HepG2 (cell line): Measurements from ENCODE around the gene ZNF37A. TPM values are rescaled to one million over a fixed set of nuclear protein-coding genes. Genes with fewer than 3 reads are reported as not detected.

Experiments used
- ATAC-seq: fragments of 200-7000 bp; cut with Tn5 transposase; 3 replicates; pipeline ENCODE4 v1.9.1; 2020; ENCODE audit warnings: mild to moderate bottlenecking, moderate library complexity
- BruUV-seq: library from RNA; stranded (reverse); fragments of 400-500 nt; replicated peaks from 2 replicates; lab custom pipeline; 2021; lab: Mats Ljungman, UMichigan
- CTCF ChIA-PET: fragments of 300-600 bp; formaldehyde crosslinking; extraction: SDS; loops from one replicate; lab custom pipeline; 2021; ENCODE audit warnings: low total read pairs, inconsistent platforms, low intra/inter-chr PET ratio; lab: Yijun Ruan, JAX
- POLR2A ChIA-PET: fragments of 350-600 bp; sonication (Branson Sonifier 250); formaldehyde crosslinking; loops from one replicate; lab custom pipeline; 2020; ENCODE audit warnings: antibody characterized with exemption, inconsistent platforms; lab: Yijun Ruan, JAX
- DNase-seq: peaks from one replicate; pipeline ENCODE4 v3.0.0-alpha.2; 2015; ENCODE audit warnings: low spot score
- FAIRE-seq: peaks from 3 replicates; lab custom pipeline; 2011; peaks lifted over from hg19 to GRCh38; lab: Jason Lieb, UNC
- H2AFZ ChIP-seq: one replicate; pipeline ENCODE4 v1.6.1; 2011; ENCODE audit warnings: low read length, inconsistent platforms
- H3K27ac ChIP-seq: fragments of 300-600 bp; 3 replicates; pipeline ENCODE4 v1.8.0; 2011; ENCODE audit warnings: mixed run types, mild to moderate bottlenecking, mixed read lengths, low read length, inconsistent platforms; ENCODE audit not compliant: insufficient read depth; ENCODE audit errors: extremely low read length
- H3K27me3 ChIP-seq, 2 experiments: fragments of 200-600 bp in 1 of 2; 2 replicates in 1 of 2; 3 replicates in 1 of 2; pipeline versions ENCODE4 v1.6.0 to v1.8.0; 2011; ENCODE audit warnings: low read length in 2 of 2, mild to moderate bottlenecking in 2 of 2, moderate library complexity in 2 of 2, inconsistent platforms in 1 of 2; ENCODE audit not compliant: insufficient read depth in 2 of 2, control insufficient read depth in 1 of 2
- H3K36me3 ChIP-seq, 2 experiments: fragments of 200-600 bp in 1 of 2; replicated peaks in 1 of 2; 2 replicates in 1 of 2; 3 replicates in 1 of 2; pipeline versions ENCODE4 v1.5.1 to v1.8.0; 2011; ENCODE audit warnings: low read length in 2 of 2, inconsistent platforms in 1 of 2; ENCODE audit not compliant: insufficient read depth in 2 of 2, control insufficient read depth in 1 of 2
- H3K4me1 ChIP-seq: 2 replicates; pipeline ENCODE4 v1.5.1; 2012; ENCODE audit warnings: low read length, inconsistent platforms; ENCODE audit not compliant: insufficient read depth
- H3K4me2 ChIP-seq: 2 replicates; pipeline ENCODE4 v1.6.0; 2011; ENCODE audit warnings: low read depth, low read length, inconsistent platforms
- H3K4me3 ChIP-seq, 3 experiments: fragments of 200-600 bp in 1 of 3; sonication (generic), shearing (Covaris generic) in 1 of 3; replicated peaks in 1 of 3; 2 replicates each; pipeline ENCODE4 v1.5.1; 2011 to 2016; ENCODE audit warnings: low read length in 3 of 3, inconsistent platforms in 2 of 3, low read depth in 2 of 3, mild to moderate bottlenecking in 2 of 3, control low read depth in 1 of 3, mixed read lengths in 1 of 3; ENCODE audit not compliant: insufficient read depth in 1 of 3
- H3K79me2 ChIP-seq: one replicate; pipeline ENCODE4 v1.6.1; 2011; ENCODE audit warnings: low read length, inconsistent platforms; ENCODE audit not compliant: insufficient read depth
- H3K9ac ChIP-seq: 2 replicates; pipeline ENCODE4 v1.6.0; 2011; ENCODE audit warnings: mild to moderate bottlenecking, low read depth, low read length, inconsistent platforms; ENCODE audit not compliant: insufficient read depth
- H3K9me3 ChIP-seq: 2 replicates; pipeline ENCODE4 v1.5.1; 2012; ENCODE audit warnings: mild to moderate bottlenecking, low read length
- H4K20me1 ChIP-seq: 2 replicates; pipeline ENCODE4 v1.6.0; 2011; ENCODE audit warnings: inconsistent platforms, mild to moderate bottlenecking, low read length, moderate library complexity; ENCODE audit not compliant: insufficient read depth
- FOXJ3 ChIP-seq: sonication (generic); formaldehyde crosslinking; IDR thresholded peaks from 2 replicates; pipeline ENCODE4 v1.4.0; 2020; ENCODE audit warnings: missing genetic modification reagents, mild to moderate bottlenecking, borderline replicate concordance
- IKZF4 ChIP-seq: sonication (generic); formaldehyde crosslinking; IDR thresholded peaks from 2 replicates; pipeline ENCODE4 v1.5.1; 2020; ENCODE audit warnings: borderline replicate concordance, mild to moderate bottlenecking, low read depth, missing genetic modification reagents; ENCODE audit errors: not compliant biosample characterization
- ZBTB7A ChIP-seq: sonication (generic); formaldehyde crosslinking; IDR thresholded peaks from 2 replicates; pipeline ENCODE4 v1.8.0; 2022; ENCODE audit warnings: mild to moderate bottlenecking, missing genetic modification reagents
- ZKSCAN8 ChIP-seq: IDR thresholded peaks from 2 replicates; pipeline ENCODE4 v1.6.1; 2016; ENCODE audit warnings: borderline replicate concordance, missing genetic modification reagents, missing compliant biosample characterization
- ZNF34 ChIP-seq: sonication (generic); formaldehyde crosslinking; IDR thresholded peaks from 2 replicates; pipeline ENCODE4 v1.4.0; 2020; ENCODE audit warnings: mild to moderate bottlenecking, missing genetic modification reagents, borderline replicate concordance
- ZNF468 ChIP-seq: sonication (generic); formaldehyde crosslinking; IDR thresholded peaks from 2 replicates; pipeline ENCODE4 v1.8.0; 2022; ENCODE audit warnings: mild to moderate bottlenecking, moderate library complexity, missing genetic modification reagents
- ZNF652 ChIP-seq: IDR thresholded peaks from 2 replicates; pipeline ENCODE4 v1.6.1; 2016; ENCODE audit warnings: low read depth, borderline replicate concordance
- ZNF713 ChIP-seq: sonication (generic); formaldehyde crosslinking; IDR thresholded peaks from 2 replicates; pipeline ENCODE4 v1.4.0; 2020; ENCODE audit warnings: mild to moderate bottlenecking, missing genetic modification reagents
- WGBS: methylation state at CpG from one replicate; pipeline ENCODE4 v1.1.6; 2017; ENCODE audit warnings: low lambda C conversion rate; 5-methylcytosine and 5-hydroxymethylcytosine counted together
- in situ Hi-C: cut with HindIII; loops from 2 replicates; pipeline ENCODE4 v1.10.0; 2017; ENCODE audit warnings: low pct_unique_long_range_greater_than_20kb; ENCODE audit not compliant: extremely low pct_ligation_motif_present
- intact Hi-C: fragments of 100-400 bp; cut with micrococcal nuclease; formaldehyde crosslinking; loops from one replicate; pipeline ENCODE4 v1.10.0; 2022; ENCODE audit not compliant: unreplicated experiment
- polyA plus RNA-seq, 8 experiments: library from polyadenylated mRNA; depleted of rRNA in 3 of 8; stranded (reverse) in 7 of 8; unstranded in 1 of 8; fragments of >200 nt; fragmentation: Illumina TruSeq in 4 of 8; extraction: Trizol in 4 of 8; gene quantifications; 2 replicates each; pipeline versions ENCODE4 v1.2.1 to v1.2.3, GENCODE V29; 2011 to 2016; ENCODE audit warnings: low read depth in 4 of 8, missing spikeins in 1 of 8, mixed read lengths in 1 of 8; ENCODE audit not compliant: insufficient read depth in 1 of 8
- total RNA-seq, 5 experiments: library from RNA; depleted of rRNA; stranded (reverse); fragments of >200 nt; fragmentation: Illumina TruSeq; extraction: Trizol; gene quantifications; 2 replicates each; pipeline ENCODE4 v1.2.3, GENCODE V29; 2016; ENCODE audit warnings: low read depth in 1 of 5

ZNF37A gene
- total and polyA plus RNA-seq, 2 of the 13 experiments (the other 11 are each of a cell fraction or from before 2014, with no cell fraction given) = 8.0 to 12.6 TPM

DNA sequence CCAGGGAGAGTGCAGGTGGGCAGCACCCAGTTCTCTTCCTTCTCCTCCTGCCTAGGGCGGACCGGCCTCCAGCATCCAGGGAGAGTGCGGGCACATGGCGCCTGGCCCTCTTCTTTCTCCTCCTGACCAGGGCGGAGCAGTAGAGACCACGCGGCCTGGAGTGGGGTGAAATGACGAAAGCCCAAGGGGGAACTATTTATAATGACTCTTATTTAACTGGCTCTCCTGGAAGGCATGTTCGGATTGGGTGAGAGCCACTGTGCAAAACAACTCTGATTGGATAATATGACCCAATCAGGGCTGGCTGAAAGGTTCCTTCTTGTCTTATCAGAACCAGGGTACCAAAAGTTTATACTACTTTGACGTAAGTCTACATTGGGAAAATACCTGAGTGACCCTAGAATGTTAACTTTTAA is 63.1 kb downstream of the ZNF37A start (continued):
- TF ChIP-seq ZKSCAN8 (CRISPR knock-in tag) = no peak
- TF ChIP-seq IKZF4 (CRISPR knock-in tag) = no peak

DNA sequence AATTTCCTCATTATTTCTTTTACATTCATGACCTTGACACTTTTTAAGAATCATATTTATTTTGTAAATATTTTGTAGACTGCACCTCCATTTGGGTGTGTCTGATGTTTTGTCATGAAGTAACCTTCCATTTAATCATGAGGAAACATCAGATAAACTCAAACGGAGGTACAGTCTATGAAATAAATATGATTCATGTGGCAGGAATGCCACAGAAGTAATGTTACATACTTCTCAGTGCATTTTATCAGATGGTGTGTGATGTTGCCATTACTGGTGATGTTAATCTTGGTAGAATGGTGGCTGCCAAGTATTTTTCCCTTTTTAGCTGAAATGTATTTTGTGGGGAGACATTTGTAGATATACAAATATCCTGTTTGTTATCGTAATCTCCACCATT is 64.9 kb downstream of the ZNF37A start:
- BruUV-seq = no TSS peak
- Histone ChIP-seq H3K79me2 (no peaks in the 10 kb centered on the region), H3K9ac (no peak overlapping the region), H3K36me3 (no peaks in the 10 kb centered on the region), H3K4me2 (no peak overlapping the region), H3K27ac (no peak overlapping the region), H3K9me3 (no peaks in the 10 kb centered on the region), H3K27me3 (peaks cover 0 to 11% of the 10 kb centered on the region in 2 experiments; a peak in 1 of 5 replicates), H3K4me1 (no peaks in the 10 kb centered on the region), H3K4me3 (no peak overlapping the region), H2AFZ (no peak overlapping the region), H4K20me1 (no peaks in the 10 kb centered on the region)
- in situ Hi-C loops = no loop called here
- DNase-seq (no peak), ATAC-seq (no peak), FAIRE-seq (no peak)
- ChIA-PET POLR2A (no interaction called here), CTCF (no interaction called here)
- intact Hi-C loops = no loop called here
- WGBS = 21% methylated on average over 2 of the region's 2 CpGs
- no peak for TF ChIP-seq ZNF652 (CRISPR knock-in tag)
- no peak for TF ChIP-seq ZBTB7A
- TF ChIP-seq ZNF468 (CRISPR knock-in tag) = no peak
- no peak for TF ChIP-seq ZNF713 (CRISPR knock-in tag)

DNA sequence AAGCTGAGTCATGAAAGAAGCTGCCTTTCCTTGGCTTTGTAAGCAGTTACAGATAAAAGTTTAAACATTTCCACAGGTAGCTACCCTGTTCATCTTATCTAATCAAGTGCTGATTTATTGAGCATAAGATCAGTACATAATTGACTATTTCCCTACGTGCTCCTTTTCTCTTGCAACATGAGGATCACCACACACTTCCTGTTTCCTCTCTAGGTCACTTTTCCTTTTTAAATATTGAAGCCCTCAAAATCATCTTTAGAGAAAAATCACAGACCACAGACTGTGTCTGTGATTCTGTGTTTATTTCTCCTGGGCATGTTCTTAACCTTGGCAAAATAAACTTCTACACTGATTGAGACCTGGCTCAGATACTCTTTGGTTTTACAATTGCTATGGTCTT is 69.5 kb downstream of the ZNF37A start:
- WGBS = 0% methylated on average over 1 of the region's 1 CpG
- no peak for DNase-seq
- POLR2A ChIA-PET = no interaction called here
- no peak overlapping the region for H3K27ac ChIP-seq
- no peaks in the 10 kb centered on the region for H4K20me1 ChIP-seq
- no peaks in the 10 kb centered on the region for H3K27me3 ChIP-seq
- CTCF ChIA-PET = no interaction called here
- no peaks in the 10 kb centered on the region for H3K36me3 ChIP-seq
- H3K9me3 ChIP-seq = no peaks in the 10 kb centered on the region
- in situ Hi-C loops = no loop called here
- H3K9ac ChIP-seq = no peak overlapping the region
- no peak for ATAC-seq
- no peak for FAIRE-seq
- H3K79me2 ChIP-seq = no peaks in the 10 kb centered on the region
- TF ChIP-seq FOXJ3 (CRISPR knock-in tag) = no peak
- no peak for TF ChIP-seq ZNF34 (CRISPR knock-in tag)
- BruUV-seq = no TSS peak
- intact Hi-C loops = no loop called here
- H3K4me1 ChIP-seq = no peaks in the 10 kb centered on the region
- no peak overlapping the region for H3K4me2 ChIP-seq
- no peak overlapping the region for H2AFZ ChIP-seq
- no peak overlapping the region for H3K4me3 ChIP-seq
